ENCODE results near the gene LYSMD1.
A peak's percentile ranks its signal among the peaks of the same experiment; 100 is the strongest.

LYSMD1 gene

DNA sequence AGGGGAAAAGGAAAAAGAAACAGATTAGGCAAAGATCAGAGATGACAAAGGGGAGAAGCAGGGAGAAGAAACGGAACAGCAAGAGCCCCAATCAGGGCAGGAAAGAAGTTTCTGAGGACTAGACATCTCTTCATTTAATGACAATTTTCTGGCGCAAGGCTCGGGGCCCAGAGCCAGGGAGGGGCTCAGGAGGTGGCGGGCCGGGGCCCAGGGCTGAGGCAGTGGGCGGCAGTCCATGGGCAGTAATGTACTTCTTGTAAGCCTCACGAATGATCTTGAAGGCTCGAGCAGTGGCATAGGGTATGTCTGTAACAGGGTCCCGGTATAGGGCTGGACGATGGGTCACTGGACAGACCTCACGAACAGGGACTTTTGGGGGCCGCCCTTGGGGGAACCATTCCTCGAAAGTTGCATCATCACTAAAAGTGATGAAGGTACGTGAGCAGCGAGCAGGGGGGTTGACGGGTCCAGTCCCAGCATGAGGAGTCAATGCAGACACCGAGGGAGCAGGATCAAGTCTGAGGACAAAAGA is 10.9 kb upstream of the LYSMD1 start:
- no peak overlapping the region for H3K27ac ChIP-seq (ENCODE audit: low read length)
- no peaks in the 10 kb centered on the region for H3K79me2 ChIP-seq (ENCODE audit: insufficient read depth, low read length)
- H3K4me1 ChIP-seq (ENCODE audit: insufficient read depth, low read length) = no peaks in the 10 kb centered on the region
- H3K27me3 ChIP-seq (ENCODE audit: insufficient read depth, low read length, poor library complexity) = no peaks in the 10 kb centered on the region
- H3K9ac ChIP-seq (ENCODE audit: low read depth, low read length) = no peak overlapping the region
- H2AFZ ChIP-seq (ENCODE audit: low read depth, low read length) = no peak overlapping the region
- peaks cover 69% of the 10 kb centered on the region for H3K36me3 ChIP-seq (ENCODE audit: insufficient read depth, low read length)
- no peaks in the 10 kb centered on the region for H4K20me1 ChIP-seq (ENCODE audit: insufficient read depth, low read length)
- DNase-seq (no peak), ATAC-seq (ENCODE audit: insufficient read depth, low read depth) (no peak)
- H3K4me3 ChIP-seq (ENCODE audit: low read depth in 1 of 2, low read length in 2 of 2) = no peak overlapping the region
- H3K4me2 ChIP-seq (ENCODE audit: insufficient read depth, low read length) = no peak overlapping the region
- TF ChIP-seq CTCF (IDR thresholded peaks at IDR 0.05; ENCODE audit: borderline replicate concordance, extremely low read depth, low read length, poor library complexity, severe bottlenecking) (no peak), EZH2 (IDR thresholded peaks at IDR 0.05; ENCODE audit: borderline replicate concordance, low read depth, low read length, severe bottlenecking) (no peak)
- H3K9me3 ChIP-seq (ENCODE audit: insufficient read depth, low read length, severe bottlenecking) = no peaks in the 10 kb centered on the region

- Histone ChIP-seq H2AFZ (ENCODE audit: low read depth, low read length) (no peak within 1 kb of the TSS), H3K27ac (ENCODE audit: low read length) (no peak within 1 kb of the TSS), H4K20me1 (ENCODE audit: insufficient read depth, low read length) (no peaks in the 10 kb centered on the region), H3K9ac (ENCODE audit: low read depth, low read length) (no peak within 1 kb of the TSS), H3K4me3 (ENCODE audit: low read depth in 1 of 2, low read length in 2 of 2) (no peak within 1 kb of the TSS), H3K4me1 (ENCODE audit: insufficient read depth, low read length) (no peaks in the 10 kb centered on the region), H3K79me2 (ENCODE audit: insufficient read depth, low read length) (no peaks in the 10 kb centered on the region), H3K27me3 (ENCODE audit: insufficient read depth, low read length, poor library complexity) (no peaks in the 10 kb centered on the region), H3K36me3 (ENCODE audit: insufficient read depth, low read length) (peaks cover 62% of the 10 kb centered on the region), H3K9me3 (ENCODE audit: insufficient read depth, low read length, severe bottlenecking) (no peaks in the 10 kb centered on the region), H3K4me2 (ENCODE audit: insufficient read depth, low read length) (no peak within 1 kb of the TSS)
- ATAC-seq (ENCODE audit: insufficient read depth, low read depth) = peak; percentile 87
- DNase-seq = no peak
- no peak for TF ChIP-seq EZH2 (IDR thresholded peaks at IDR 0.05; ENCODE audit: borderline replicate concordance, low read depth, low read length, severe bottlenecking)
- peak; percentile 66 for TF ChIP-seq CTCF (IDR thresholded peaks at IDR 0.05; ENCODE audit: borderline replicate concordance, extremely low read depth, low read length, poor library complexity, severe bottlenecking)
Measured at GRCh38 chr1:151175863-151176262, 10.2 kb upstream of the LYSMD1 start, which contains the start of gene TMOD4. Gene TMOD4, minus strand, starts transcription at chr1:151175981. Its CDS starts 1,106 bp downstream, at chr1:151174875.

DNA sequence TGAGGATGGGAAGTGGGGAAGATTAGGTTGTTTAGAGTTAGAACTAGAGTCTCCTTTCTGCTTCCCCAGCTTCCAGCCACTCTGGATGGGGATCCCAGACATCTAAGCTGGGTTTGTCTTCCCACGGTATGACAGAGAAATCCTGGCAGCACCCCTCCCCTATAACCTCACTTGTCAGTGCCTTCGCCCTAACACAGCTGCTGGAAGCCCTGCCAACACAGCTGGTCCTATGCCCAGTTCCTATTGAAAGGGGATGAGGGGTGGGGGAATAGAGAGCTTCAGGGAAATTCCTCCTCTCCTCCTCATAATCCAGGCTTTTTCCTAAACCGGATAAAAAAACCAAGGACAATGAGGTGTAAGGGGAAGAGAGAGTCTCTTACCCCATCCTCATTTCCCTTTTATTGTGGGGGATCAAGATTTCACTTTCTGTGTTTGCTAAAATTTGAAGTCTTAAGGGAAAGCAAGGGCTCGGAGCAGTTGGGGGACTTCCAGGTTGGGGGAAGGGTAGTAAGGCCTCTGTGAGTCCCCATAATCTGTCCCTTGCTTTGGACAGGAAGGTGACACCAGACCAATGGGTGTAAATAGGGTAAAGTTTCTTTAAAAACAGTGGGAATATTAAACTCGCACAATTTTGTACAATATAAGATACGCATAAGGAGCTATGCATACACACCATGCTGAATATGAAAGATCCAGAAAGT is 9.5 kb upstream of the LYSMD1 start:
- H3K4me2 ChIP-seq (ENCODE audit: insufficient read depth, low read length) = no peak overlapping the region
- H3K79me2 ChIP-seq (ENCODE audit: insufficient read depth, low read length) = no peaks in the 10 kb centered on the region
- H3K4me3 ChIP-seq (ENCODE audit: low read depth in 1 of 2, low read length in 2 of 2) = no peak overlapping the region
- no peak overlapping the region for H2AFZ ChIP-seq (ENCODE audit: low read depth, low read length)
- no peaks in the 10 kb centered on the region for H4K20me1 ChIP-seq (ENCODE audit: insufficient read depth, low read length)
- H3K9ac ChIP-seq (ENCODE audit: low read depth, low read length) = no peak overlapping the region
- no peaks in the 10 kb centered on the region for H3K4me1 ChIP-seq (ENCODE audit: insufficient read depth, low read length)
- no peak for TF ChIP-seq EZH2 (IDR thresholded peaks at IDR 0.05; ENCODE audit: borderline replicate concordance, low read depth, low read length, severe bottlenecking)
- TF ChIP-seq CTCF (IDR thresholded peaks at IDR 0.05; ENCODE audit: borderline replicate concordance, extremely low read depth, low read length, poor library complexity, severe bottlenecking) = no peak
- peaks cover 62% of the 10 kb centered on the region for H3K36me3 ChIP-seq (ENCODE audit: insufficient read depth, low read length)
- H3K27ac ChIP-seq (ENCODE audit: low read length) = no peak overlapping the region
- H3K27me3 ChIP-seq (ENCODE audit: insufficient read depth, low read length, poor library complexity) = no peaks in the 10 kb centered on the region
- DNase-seq (no peak), ATAC-seq (ENCODE audit: insufficient read depth, low read depth) (no peak)
- H3K9me3 ChIP-seq (ENCODE audit: insufficient read depth, low read length, severe bottlenecking) = no peaks in the 10 kb centered on the region

Measured in DND-41 (cell line).